ENCODE measurements around the gene ANXA3. TPM values are rescaled to one million over a fixed set of nuclear protein-coding genes. Genes with fewer than 3 reads are reported as not detected.
"Not testable (repeated sequence)": the region's sequence is repeated elsewhere in the genome, so short reads cannot be mapped to it uniquely, and the experiment has no call there.

Gene ANXA3, protein sequence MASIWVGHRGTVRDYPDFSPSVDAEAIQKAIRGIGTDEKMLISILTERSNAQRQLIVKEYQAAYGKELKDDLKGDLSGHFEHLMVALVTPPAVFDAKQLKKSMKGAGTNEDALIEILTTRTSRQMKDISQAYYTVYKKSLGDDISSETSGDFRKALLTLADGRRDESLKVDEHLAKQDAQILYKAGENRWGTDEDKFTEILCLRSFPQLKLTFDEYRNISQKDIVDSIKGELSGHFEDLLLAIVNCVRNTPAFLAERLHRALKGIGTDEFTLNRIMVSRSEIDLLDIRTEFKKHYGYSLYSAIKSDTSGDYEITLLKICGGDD
- 100 to 1,000 TPM in 3 of 4 donors, 10 to 100 TPM in 1; 98.4 to 216 (median 186) TPM for total RNA-seq

DNA sequence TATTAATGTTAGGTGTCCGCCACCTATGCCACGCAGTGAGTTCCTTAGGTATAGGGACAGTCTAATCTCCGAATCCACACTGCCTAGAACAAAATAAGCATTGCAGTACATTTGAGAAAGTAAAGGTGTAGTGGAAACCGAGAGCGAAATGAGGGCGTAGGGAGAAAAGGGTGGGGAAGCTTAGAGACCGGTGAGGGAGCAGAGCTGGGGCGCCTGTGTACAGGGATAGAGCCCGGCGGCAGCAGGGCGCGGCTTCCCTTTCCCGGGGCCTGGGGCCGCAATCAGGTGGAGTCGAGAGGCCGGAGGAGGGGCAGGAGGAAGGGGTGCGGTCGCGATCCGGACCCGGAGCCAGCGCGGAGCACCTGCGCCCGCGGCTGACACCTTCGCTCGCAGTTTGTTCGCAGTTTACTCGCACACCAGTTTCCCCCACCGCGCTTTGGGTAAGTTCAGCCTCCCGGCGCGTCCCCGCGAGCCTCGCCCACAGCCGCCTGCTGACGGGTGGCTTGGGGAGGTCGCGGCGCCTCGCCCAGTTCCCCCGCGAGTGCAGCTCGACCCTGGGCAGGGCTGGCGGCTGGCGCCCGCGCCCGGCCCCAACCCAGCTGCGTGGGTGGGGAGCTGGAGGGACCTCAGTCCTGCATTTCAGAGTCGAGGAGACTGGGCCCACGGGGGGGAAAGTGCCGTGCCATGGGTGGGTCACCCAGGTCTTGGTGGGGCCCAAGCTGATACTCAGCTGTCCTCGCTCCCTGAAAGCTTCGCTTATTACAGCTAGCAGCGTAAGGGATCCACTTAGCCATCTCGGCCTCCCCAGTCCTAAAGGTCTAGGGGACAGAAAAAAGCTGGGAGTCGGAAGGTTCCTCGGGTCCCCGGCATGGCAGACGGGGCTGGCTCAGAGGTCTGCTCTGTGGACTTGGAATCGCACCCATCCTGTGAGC is at the start of gene ANXA3:
Gene ANXA3 (plus strand): TSS at position 351 of the 932 bp plus-strand sequence. CDS start 2,704 bp downstream, outside the sequence.
- TF ChIP-seq, protein P1, sequence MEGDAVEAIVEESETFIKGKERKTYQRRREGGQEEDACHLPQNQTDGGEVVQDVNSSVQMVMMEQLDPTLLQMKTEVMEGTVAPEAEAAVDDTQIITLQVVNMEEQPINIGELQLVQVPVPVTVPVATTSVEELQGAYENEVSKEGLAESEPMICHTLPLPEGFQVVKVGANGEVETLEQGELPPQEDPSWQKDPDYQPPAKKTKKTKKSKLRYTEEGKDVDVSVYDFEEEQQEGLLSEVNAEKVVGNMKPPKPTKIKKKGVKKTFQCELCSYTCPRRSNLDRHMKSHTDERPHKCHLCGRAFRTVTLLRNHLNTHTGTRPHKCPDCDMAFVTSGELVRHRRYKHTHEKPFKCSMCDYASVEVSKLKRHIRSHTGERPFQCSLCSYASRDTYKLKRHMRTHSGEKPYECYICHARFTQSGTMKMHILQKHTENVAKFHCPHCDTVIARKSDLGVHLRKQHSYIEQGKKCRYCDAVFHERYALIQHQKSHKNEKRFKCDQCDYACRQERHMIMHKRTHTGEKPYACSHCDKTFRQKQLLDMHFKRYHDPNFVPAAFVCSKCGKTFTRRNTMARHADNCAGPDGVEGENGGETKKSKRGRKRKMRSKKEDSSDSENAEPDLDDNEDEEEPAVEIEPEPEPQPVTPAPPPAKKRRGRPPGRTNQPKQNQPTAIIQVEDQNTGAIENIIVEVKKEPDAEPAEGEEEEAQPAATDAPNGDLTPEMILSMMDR (IDR thresholded peaks at IDR 0.05): no peak
- peak; percentile 42 to 59 for TF ChIP-seq POLR2AphosphoS5 (IDR thresholded peaks at IDR 0.05)
- peak within 1 kb of the TSS; percentile 78 to 93 (median 88) for H3K27ac ChIP-seq (replicated peaks in 1 of 4)
- H3K27me3 ChIP-seq: no peaks in the 10 kb centered on the region
- H3K4me1 ChIP-seq: peaks cover 0 to 30% (median 23%) of the 10 kb centered on the region in 4 donors
- no peak for DNase-seq (ENCODE audit: extremely low spot score)
- no peaks in the 10 kb centered on the region for H3K9me3 ChIP-seq
- peaks cover 0 to 10% (median 3%) of the 10 kb centered on the region in 4 donors for H3K36me3 ChIP-seq
- intact Hi-C loops (cut with DNase I): no loop called here
- H3K4me3 ChIP-seq: peak within 1 kb of the TSS; percentile 69 to 87 (median 72)
- 4% methylated on average over 40 of the region's 65 CpGs for WGBS

DNA sequence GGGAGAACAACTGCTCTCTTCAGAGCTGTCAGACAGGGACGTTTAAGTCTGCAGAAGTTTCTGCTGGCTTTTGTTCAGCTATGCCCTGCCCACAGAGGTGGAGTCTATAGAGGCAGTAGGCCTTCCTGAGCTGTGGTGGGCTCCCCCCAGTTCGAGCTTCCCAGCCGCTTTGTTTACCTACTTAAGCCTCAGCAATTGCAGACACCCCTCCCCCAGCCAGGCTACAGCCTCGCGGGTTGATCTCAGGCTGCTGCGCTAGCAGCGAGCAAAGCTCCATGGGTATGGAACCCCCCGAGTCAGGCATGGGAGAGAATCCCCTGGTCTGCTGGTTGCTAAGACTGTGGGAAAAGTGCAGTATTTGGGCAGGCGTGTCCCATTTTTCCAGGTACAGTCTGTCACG is 45.3 kb upstream of the ANXA3 start:
- WGBS: 75% methylated on average over 6 of the region's 10 CpGs
- H3K9me3 ChIP-seq; H3K27me3 ChIP-seq; H3K4me3 ChIP-seq; intact Hi-C loops (cut with DNase I); H3K4me1 ChIP-seq; DNase-seq (ENCODE audit: extremely low spot score); H3K36me3 ChIP-seq; H3K27ac ChIP-seq (replicated peaks in 1 of 4): not testable (repeated sequence)

DNA sequence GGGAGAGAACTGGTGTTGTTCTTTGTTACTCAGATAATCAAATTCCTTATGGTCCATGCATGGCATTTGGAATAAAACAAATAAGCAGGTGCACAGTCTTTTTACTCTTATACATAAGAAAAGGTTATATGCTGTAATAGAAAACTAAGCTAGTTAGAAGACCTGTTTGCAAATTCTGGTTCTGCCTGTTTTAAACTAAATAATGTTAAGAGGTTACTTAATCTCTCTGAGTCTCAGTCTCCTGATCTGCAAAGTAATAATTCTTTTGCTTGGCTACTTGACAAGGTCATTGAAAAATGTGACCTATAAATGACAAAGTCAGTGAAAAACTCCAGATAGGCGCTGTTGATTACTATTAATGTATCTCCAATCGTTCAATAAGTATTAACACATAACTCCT is 42.5 kb upstream of the ANXA3 start:
- peaks cover 0 to 4% (median 0%) of the 10 kb centered on the region in 4 donors for H3K36me3 ChIP-seq
- DNase-seq (ENCODE audit: extremely low spot score): no peak
- H3K4me3 ChIP-seq: no peak overlapping the region
- WGBS: 85% methylated on average over 2 of the region's 2 CpGs
- no peak overlapping the region for H3K27ac ChIP-seq (replicated peaks in 1 of 4)
- no peaks in the 10 kb centered on the region for H3K27me3 ChIP-seq
- intact Hi-C loops (cut with DNase I): no loop called here
- H3K9me3 ChIP-seq: no peaks in the 10 kb centered on the region
- H3K4me1 ChIP-seq: no peaks in the 10 kb centered on the region
- no peak for TF ChIP-seq POLR2AphosphoS5 (IDR thresholded peaks at IDR 0.05)
- TF ChIP-seq, protein P1 (IDR thresholded peaks at IDR 0.05): no peak
- TF ChIP-seq POLR2A (IDR thresholded peaks at IDR 0.05; ENCODE audit: low read depth): no peak
- no peak for TF ChIP-seq EP300 (IDR thresholded peaks at IDR 0.05)

DNA sequence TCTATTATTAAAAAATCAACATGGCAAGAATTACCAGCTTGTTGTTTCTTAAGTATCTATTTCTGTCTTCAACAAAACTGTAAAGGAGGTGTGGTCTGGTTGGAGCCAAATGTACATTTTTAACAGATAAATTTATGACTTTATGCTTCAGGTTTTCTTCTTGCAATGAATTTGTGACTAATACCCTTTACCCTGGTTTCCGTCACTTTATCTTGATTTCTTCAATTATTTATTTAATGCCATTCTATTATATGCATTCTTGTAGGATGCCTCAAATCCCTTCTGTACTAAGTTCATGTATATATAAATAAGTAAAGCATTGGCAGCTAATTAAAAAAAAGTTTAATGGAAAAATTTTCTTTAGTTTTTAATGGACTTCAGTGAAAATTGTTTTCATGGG is 41.5 kb upstream of the ANXA3 start:
- H3K9me3 ChIP-seq: no peaks in the 10 kb centered on the region
- no peak for DNase-seq (ENCODE audit: extremely low spot score)
- intact Hi-C loops (cut with DNase I): loop anchor here (5.0 kb wide), 1 partner anchor 453 kb away; the partner anchor contains the start of gene FRAS1
- H3K27me3 ChIP-seq: no peaks in the 10 kb centered on the region
- WGBS: 73% methylated on average over 1 of the region's 1 CpG
- TF ChIP-seq EP300 (IDR thresholded peaks at IDR 0.05) (no peak), POLR2A (IDR thresholded peaks at IDR 0.05; ENCODE audit: low read depth) (no peak), POLR2AphosphoS5 (IDR thresholded peaks at IDR 0.05) (no peak)
- TF ChIP-seq, protein P1 (IDR thresholded peaks at IDR 0.05): no peak
- no peaks in the 10 kb centered on the region for H3K4me1 ChIP-seq
- peaks cover 0 to 4% (median 0%) of the 10 kb centered on the region in 4 donors for H3K36me3 ChIP-seq
- no peak overlapping the region for H3K27ac ChIP-seq (replicated peaks in 1 of 4)
- H3K4me3 ChIP-seq: no peak overlapping the region

DNA sequence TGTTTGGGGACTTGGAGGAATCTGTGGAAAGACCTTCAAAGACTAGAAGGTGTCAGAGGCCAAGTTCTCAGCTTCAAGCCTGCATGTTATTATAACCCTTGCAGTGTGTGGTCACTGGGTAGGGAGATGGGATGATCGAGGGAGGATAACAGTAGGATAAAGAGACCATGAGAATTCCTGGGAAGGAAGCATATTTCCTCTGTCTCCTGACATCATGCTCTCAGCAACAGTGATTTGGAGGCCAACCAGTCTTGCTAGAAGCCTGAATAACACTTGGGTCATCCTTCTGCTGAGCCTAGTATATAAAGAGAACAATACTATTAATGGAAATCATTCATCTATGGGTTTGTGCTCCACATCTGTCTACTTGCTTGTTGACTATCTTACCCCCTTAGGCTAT is 40.9 kb upstream of the ANXA3 start:
- H3K4me3 ChIP-seq: no peak overlapping the region
- intact Hi-C loops (cut with DNase I): loop anchor here (5.0 kb wide), 1 partner anchor 453 kb away; the partner anchor contains the start of gene FRAS1

More for the DNA sequence above, 40.9 kb upstream of the ANXA3 start:
- no peak overlapping the region for H3K27ac ChIP-seq (replicated peaks in 1 of 4)
- TF ChIP-seq POLR2AphosphoS5 (IDR thresholded peaks at IDR 0.05) (no peak), EP300 (IDR thresholded peaks at IDR 0.05) (no peak), POLR2A (IDR thresholded peaks at IDR 0.05; ENCODE audit: low read depth) (no peak)
- TF ChIP-seq, protein P1 (IDR thresholded peaks at IDR 0.05): no peak
- H3K36me3 ChIP-seq: peaks cover 0 to 4% (median 0%) of the 10 kb centered on the region in 4 donors
- no peaks in the 10 kb centered on the region for H3K9me3 ChIP-seq
- WGBS: 32% methylated on average over 1 of the region's 1 CpG
- H3K4me1 ChIP-seq: no peaks in the 10 kb centered on the region
- DNase-seq (ENCODE audit: extremely low spot score): no peak
- H3K27me3 ChIP-seq: no peaks in the 10 kb centered on the region

Data from esophagus muscularis mucosa (tissue), 4 donors.